Fibroblast of mammary gland (primary cell): ENCODE measurements around the gene ABCB10.

Experiments
- DNase-seq: peaks from one replicate; pipeline ENCODE4 v3.0.0-alpha.2; 2010; ENCODE audit warnings: low read depth
- H3K4me3 ChIP-seq: 2 replicates; pipeline ENCODE4 v1.5.1; 2011; ENCODE audit warnings: low read depth, mild to moderate bottlenecking, low read length, moderate library complexity; ENCODE audit not compliant: control insufficient read depth
- CTCF ChIP-seq: conservative IDR thresholded peaks from 2 replicates; pipeline ENCODE4 v1.5.1; 2011; ENCODE audit warnings: low read depth, low read length, inconsistent platforms; ENCODE audit not compliant: control insufficient read depth, insufficient read depth

ABCB10 gene

GRCh38 chr1:229547542-229547941 is 11.0 kb downstream of the ABCB10 start:
- DNase-seq = no peak
- no peak for TF ChIP-seq CTCF
- no peak overlapping the region for H3K4me3 ChIP-seq

GRCh38 chr1:229544587-229544986 is 13.9 kb downstream of the ABCB10 start:
- no peak for TF ChIP-seq CTCF
- no peak for DNase-seq
- H3K4me3 ChIP-seq = no peak overlapping the region

GRCh38 chr1:229539863-229540506 is 18.5 kb downstream of the ABCB10 start:
- DNase-seq = no peak
- no peak for TF ChIP-seq CTCF
- no peak overlapping the region for H3K4me3 ChIP-seq

- no peak for TF ChIP-seq CTCF
- no peak for DNase-seq
- no peak overlapping the region for H3K4me3 ChIP-seq
These were observed 19.6 kb downstream of the ABCB10 start for GRCh38 chr1:229538945-229539344.

- no peak for DNase-seq
- no peak for TF ChIP-seq CTCF
- no peak overlapping the region for H3K4me3 ChIP-seq
These were observed 20.6 kb downstream of the ABCB10 start for GRCh38 chr1:229537894-229538293.

- no peak overlapping the region for H3K4me3 ChIP-seq
- no peak for DNase-seq
- no peak for TF ChIP-seq CTCF
These were observed 21.5 kb downstream of the ABCB10 start for GRCh38 chr1:229536982-229537381.

- H3K4me3 ChIP-seq = no peak overlapping the region
- DNase-seq = no peak
- TF ChIP-seq CTCF = no peak
These were observed 23.3 kb downstream of the ABCB10 start for GRCh38 chr1:229535230-229535629.
